Tongue (tissue), 2 donors: Measurements from ENCODE around the gene LNX2. TPM values are rescaled to one million over a fixed set of nuclear protein-coding genes. Genes with fewer than 3 reads are reported as not detected.
"Not testable (repeated sequence)": the region's sequence is repeated elsewhere in the genome, so short reads cannot be mapped to it uniquely, and the experiment has no call there.

ENCODE experiments used
- DNase-seq: peaks from one replicate; pipeline ENCODE4 v3.0.0-alpha.2; 2015
- total RNA-seq: library from RNA; depleted of rRNA; stranded (reverse); fragments of >200 nt; gene quantifications from one replicate; pipeline ENCODE4 v1.2.3, GENCODE V29; 2014

Gene LNX2
- total RNA-seq, 1 donor from 2014 or later, result 10.9 TPM

DNA sequence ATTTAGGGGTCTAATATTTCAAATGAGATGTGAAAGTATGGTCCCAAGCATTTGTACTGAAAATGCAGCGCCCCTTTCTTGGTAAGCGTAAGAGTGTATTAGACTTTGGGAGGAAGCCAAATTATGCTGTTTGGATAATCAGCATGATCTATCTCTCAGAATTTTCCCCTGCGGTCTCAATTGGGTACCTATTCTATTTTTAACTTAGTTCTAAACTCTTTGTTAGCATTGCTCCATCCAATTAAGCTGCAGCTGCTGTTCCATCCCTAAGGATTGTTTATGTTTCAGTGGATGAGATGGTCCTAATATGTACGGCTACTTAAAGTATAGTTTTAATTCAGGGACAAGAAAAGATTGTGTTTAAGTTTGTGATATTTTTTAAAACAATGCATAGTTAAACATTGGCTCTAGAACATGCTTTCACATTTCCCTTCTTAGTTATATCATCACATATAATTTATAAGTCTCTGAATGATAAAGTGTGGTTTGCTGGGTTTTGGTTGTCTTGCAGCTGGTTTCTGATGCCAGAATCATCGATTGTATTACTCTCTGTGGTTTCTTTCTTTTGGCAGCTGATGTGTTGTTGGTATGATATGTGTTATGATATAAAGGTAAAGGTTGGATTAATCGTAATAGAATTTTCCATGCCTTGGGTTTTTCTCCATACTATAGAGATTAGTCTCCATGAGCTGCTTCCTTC lies 16.4 kb upstream of the LNX2 start:
- DNase-seq, result peak; percentile 49

DNA sequence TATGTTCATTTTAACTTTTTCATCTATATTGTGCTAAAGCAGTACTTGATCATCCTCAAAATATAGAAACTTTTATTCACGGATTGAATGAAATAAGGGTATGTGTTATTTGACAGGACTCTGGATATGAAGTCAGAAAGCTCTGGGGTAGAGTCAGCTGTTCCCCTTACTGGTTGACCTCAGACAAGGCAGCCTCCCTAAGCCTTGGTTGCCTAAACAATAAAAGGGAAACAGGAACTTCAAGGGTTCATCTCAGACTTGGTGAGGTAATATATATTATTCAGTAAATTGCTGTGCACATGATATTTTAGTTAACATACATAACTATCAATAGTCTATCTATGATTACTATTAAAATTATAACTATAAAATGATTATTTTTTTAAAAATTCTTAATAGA lies 14.9 kb upstream of the LNX2 start:
- no peak for DNase-seq

DNA sequence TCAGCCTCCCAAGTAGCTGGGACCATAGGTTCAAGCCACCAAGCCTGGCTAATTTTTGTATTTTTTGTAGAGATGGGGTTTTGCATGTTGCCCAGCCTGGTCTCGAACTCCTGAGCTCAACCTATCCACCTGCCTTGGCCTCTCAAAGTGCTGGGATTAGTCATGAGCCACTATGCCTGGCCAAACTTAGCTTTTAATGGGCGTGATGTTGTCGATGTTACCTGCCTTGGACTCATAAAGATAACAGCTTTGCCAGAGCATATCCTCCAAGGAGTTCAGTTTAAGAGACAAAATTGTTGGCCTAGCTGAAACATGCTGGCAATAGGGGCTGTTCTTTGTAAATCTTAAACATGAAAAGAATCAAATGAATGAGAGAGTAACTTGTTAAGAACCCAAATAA lies 14.5 kb upstream of the LNX2 start:
- no peak for DNase-seq

DNA sequence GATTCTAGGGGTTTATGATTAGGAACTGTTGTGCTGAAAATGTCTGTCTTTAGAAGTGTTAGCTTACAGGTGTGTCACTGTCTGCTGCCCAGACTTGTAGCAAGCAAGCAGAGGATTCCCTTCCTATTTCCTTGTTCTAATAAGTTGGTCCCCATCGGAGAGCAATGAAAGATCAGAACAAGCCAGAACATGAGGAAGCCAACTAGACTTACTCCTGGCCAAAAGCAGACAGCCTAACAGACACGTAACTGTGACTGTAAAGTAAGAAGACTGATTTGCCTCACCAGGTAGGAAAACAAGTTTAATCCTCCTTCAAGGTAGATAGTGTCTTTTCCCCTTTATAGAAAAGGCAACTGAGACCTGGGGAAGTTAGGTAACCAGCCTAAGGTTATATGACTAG lies 13.9 kb upstream of the LNX2 start:
- peak; percentile 56 for DNase-seq

DNA sequence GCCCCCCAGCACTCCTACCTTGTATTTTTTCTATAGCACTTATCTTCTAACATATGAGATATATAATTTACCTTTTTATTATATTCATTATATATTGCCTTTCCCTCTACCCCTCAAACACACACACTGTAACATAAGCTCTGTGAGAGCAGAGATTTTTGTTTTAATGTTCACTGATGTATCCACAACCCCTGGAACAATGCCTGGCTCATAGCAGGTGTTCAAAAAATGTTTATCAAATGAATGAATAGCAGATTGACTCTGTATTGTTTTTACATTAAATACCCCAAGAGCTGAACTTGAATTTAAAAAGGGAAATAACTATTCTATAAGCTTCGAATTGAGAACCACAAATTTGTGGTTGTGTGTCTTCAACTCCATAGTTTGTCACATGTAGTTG lies 12.3 kb upstream of the LNX2 start:
- DNase-seq, result no peak

DNA sequence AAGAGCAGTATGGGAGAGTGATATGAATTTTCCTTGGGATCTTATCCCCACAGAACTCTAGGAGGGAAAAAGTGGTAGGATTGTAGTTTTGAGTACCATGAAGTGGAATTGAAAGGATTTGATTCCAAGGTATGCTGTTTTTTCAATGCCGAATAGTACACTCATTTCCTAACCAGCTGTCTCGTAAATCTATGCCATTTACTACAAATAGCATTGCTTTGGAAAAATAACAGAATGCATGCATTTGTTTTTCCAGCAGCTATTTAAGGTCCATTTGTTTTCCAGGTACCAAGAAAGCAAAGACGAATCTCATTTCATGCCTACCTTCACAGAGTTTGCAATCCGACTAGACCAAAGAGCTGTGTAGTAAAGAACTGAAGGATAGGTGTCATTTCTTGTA lies 11.9 kb upstream of the LNX2 start:
- no peak for DNase-seq

DNA sequence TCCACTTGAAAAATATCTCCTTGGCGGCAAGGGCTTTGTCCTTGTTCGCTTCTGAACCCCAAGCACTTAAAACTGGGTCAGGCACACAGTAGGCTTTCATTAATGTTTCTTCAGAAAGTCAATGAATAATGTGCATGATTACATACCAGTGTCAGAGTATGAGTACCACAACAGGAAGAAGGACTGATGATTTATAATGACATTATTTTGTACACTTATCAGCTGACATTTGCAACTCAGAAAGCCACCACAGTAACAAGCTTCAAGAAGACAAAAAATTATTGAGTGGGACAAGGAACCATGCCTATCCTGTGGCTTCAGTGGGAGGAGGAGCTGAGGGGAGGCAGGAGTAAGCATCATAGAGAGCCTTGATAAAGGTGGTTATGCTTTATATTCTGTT lies 11.3 kb upstream of the LNX2 start:
- DNase-seq, result no peak

DNA sequence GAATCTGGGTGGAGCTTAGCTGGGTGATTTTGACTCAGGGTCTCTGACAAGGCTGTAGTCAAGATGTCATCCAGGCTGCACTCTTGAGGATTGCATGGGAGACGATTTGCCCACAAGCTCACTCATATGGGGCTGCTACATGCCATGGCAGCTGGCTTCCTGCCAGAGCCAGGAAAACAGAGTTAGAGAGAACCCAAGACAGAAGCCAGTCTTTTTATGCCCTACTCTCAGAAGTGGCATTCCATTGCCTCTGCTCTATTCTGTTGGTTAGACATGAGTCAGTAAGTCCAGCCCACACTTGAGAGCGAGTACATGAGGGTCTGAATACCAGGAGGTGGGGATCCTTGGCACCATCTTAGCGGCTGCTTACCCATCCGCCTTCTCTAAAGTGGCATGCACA lies 10.8 kb upstream of the LNX2 start:
- DNase-seq, result no peak

DNA sequence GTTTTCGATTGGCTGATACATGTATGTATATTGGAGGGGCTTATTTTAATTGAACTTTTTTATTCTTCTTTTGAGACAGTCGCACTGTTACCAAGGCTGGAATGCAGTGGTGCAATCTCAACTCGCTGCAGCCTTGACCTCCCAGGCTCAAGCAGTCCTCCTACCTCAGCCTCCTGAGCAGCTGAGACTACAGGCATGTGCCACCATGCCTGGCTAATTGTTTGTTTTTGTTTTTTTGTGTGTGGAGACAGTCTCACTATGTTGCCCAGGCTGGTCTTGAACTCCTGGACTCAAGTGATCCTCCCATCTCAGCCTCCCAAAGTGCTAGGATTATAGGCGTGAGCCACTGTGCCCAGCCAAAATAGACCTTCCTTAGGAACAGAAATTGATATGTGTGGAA lies 8.4 kb upstream of the LNX2 start:
- not testable (repeated sequence) for DNase-seq

DNA sequence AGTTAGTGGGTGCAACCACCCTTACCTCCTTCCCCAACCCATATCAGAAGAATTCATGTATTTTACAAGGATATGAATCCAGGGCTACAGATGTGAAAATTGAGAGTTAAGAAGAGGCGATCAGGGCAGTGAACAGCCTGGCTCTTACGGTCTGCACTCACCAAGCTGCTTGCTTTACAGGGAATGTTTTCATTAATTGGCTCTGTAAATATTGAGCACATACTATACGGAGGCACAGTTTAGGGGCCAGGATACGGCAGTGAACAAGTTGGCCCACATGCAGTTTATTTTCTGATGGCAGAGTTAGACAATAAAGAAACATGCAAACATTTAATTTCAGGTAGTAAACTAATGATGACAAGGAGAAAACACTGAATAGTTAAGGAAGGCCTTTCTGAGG lies 7.8 kb upstream of the LNX2 start:
- no peak for DNase-seq

DNA sequence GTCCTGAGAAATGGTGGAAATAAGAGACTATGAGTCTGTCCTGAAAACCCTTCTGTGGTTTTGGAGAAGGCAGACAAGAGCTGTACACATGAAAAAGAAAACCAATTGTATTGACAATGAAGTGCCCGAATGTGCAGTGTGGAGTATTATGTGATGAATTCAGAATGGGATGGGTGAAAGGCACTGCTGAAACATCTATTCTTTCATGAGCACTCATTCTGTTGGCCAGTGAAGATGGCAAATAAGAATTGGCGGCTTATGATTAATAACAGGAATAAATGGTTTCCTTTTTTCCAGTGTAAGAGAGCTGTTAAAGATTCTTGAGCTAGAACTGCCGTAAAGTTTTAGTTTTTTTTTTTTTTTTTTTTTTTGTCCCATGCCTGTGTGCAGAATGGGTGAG lies 7.1 kb upstream of the LNX2 start:
- DNase-seq, result no peak

DNA sequence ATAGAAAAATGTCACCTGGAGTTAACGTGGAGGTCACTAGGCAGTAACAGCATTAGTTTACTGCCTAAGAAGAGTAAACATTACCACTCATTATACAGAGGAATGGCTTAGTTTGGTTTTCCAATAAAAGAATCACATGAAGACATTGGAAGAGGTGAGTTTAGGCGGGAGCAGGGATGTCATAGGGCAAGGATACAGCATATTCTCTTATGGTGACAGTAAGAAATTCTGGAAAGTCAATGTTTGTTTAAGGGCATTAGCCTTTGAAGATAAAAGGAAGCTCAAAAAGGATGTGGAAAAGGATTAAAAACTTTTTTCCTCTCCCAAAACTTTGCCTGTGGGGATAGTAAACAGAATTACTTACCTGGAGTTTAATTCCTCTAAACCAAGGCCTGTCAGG lies 5.5 kb upstream of the LNX2 start:
- DNase-seq, result no peak

DNA sequence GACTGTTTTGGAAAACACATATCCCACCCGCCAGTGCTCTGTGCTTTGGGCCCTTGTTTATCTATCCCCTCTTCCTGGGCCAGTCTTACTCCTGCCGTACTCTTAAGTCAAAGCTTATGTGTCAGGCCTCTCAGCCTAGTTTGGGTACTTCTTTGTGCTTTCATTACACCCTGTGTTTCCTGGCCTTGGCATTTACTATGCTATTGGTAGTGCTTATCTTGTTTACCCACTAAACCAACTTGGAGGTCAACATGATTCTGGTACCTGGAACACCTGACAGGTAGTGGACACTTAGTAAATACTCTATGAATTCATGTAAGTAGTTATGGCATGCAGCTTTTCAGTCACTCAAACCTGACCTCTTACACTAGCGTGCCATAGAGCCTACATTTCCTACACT lies 3.7 kb upstream of the LNX2 start:
- no peak for DNase-seq

DNA sequence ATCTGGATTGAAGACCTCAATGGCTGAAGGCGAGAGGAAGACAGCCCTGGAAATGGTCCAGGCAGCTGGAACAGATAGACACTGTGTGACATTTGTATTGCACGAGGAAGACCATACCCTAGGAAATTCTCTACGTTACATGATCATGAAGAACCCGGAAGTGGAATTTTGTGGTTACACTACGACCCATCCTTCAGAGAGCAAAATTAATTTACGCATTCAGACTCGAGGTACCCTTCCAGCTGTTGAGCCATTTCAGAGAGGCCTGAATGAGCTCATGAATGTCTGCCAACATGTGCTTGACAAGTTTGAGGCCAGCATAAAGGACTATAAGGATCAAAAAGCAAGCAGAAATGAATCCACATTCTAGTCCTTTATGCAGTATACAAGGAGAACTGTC lies 2.6 kb upstream of the LNX2 start:
- DNase-seq, result no peak

DNA sequence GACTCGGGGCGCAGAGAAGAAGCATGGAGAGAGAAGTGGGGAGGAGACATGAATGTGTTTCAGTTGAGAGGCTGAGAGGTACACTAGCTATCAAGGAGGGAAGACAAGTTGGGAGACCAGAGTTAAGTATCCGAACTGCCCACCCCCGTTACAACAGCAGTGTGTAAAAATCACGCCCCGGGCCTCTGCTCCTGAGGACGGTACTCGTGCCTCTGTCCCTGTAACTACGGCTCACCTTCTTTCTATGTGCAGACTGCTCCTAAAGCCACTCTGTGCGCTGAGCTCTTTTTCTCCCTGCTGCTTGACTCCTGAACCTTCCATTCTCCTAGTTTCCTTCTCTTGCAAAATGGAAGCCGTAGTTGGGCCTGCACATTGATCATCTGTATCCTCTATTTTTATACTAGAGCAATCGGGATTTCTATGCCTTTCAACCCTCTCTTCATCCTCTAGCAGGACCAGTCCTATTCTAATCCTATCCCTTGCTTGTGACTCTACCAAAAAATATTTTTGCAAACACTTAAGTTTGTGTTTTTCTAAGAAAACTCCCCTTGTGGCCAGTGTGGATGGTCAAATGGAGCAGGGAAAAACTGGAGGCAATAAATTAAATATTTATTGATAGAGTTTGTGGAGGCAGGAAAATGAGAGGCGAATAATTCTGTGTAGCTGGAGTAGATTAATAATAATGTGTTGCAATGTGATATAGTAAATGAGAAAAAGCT lies 1.9 kb upstream of the LNX2 start:
- no peak for DNase-seq

DNA sequence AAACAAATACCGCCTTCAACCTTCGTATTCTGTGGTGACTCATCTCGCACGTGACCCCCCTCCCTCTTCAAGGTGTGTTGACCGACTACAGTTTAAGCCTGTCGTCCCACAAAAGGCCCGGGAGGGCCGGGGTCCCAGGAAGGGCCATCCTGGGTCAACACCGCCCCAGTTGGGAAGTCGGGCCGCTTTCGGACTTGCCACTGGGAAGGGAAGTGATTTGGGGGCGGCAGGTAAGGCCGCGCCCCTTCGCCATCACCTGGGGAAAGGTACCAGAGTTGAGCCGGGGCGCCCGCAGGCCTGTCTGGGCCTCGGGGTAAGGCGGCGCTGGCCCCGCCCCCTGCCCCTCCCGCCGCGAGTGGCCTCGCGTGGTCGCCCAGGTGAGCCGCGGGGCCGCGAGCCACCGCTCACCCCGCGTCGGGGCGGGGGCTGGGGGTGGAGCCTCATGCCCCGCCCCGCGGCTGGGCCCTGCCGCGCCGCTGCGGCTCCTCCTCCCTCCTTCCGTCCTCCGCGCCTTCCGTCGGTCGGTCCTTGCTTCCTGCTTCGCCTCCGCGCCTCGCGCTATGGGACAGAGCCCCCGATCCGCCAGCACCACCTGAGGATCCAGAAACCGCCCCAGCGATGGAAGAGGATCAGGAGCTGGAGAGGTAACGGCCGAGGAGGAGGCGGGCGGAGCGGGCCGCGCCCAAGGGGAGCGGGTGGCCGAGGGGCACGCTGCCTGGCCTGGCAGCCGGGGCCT lies 1.2 kb upstream of the LNX2 start, which contains the start of gene POLR1D:
Gene POLR1D, plus strand, starts transcription at position 527 of the 736 bp plus-strand sequence. Its CDS starts 92 bp downstream, at position 619.
- peak; percentile 87 for DNase-seq

DNA sequence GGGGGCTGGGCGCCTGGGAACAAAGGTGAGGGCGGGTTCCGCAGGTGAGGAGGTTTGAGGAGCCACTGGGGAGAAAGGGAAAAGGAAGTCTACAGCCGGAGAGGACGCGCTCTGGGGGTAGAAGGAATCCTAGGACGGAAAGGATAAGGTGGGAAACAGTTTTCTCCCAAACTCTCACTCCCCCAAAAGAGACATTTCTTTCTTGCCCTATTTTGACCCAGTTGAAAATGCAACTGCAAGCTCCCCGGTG lies 712 bp upstream of the LNX2 start:
- DNase-seq, result peak; percentile 65

DNA sequence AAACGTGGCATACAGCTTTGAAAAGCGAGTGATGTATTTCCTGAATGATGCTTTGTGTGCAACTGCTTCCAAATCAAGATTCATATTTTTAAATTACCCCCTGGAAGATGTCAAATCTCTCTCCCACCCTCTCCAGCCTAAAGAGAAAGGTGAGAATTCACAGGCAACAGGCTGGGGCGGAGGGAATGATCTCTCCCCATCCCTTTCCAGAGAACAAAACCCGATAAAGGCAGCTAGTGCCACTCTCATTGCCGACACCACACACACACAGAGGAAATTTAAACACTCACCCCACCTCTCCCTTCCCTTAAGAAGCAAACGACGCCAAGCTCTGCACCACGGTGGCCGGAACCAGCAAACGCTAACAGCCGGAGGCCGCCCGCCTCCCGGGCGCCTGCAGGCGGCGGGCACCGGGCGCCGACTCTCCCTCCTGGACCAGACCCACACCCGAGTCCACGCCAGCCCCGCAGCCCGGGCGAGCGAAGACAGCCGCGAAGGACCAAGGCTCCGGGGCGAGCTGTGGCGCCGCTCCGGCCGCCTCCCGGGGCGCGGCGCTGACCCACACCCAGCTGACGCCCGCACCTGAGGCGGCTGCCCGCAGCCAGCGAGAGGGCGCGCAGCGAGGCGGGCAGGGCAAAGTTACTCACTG lies 477 bp downstream of the LNX2 start:
- no peak for DNase-seq

DNA sequence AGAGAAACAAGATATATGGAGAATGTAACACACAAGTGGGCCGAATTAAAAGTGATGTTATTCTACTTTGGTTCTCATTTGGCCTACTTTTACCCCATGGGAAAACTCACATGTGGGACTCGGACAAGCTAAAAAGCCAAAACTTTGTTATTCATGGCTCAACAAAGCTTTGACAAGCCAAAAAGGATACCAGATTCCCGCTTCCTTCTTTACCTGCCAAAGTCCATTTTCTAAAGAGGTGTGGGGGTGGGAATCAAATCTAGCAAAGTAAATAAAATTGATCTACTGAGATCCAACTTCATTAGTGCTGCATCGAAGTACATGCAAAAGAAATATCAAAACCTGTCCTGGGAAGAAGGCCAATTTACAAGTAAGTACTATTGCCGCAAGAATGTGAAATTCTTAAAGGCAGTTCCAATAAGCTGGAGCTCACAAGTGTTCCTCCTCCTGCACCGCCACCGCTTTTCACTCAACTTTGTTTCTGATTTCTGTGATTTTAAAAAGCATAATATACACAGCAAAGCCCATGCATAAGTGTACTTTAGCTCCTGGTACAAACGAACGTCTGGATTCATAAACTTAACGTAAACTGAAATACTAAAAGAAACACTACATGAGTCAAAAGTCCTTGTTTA lies 1.1 kb downstream of the LNX2 start:
- DNase-seq, result peak; percentile 36

DNA sequence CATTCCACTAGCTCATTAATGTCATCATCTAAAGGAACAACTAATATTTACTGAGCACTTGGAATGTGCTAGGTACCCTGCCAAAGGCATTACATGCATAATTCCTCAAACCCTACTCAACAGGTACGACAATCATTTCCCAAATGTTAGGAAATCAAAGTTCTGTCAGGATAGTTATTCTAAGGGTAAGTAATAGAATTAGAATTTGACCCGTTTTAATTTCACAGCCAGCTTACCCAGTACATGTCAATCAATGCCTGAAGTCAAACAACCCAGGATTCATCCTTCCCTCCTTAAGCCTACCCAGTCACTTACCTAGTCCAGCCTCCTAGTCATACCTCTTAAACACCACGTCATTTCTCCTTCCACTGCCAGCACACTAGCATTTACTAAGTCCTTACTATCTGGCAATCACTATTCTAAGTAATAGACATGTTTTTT lies 2.4 kb downstream of the LNX2 start:
- no peak for DNase-seq

DNA sequence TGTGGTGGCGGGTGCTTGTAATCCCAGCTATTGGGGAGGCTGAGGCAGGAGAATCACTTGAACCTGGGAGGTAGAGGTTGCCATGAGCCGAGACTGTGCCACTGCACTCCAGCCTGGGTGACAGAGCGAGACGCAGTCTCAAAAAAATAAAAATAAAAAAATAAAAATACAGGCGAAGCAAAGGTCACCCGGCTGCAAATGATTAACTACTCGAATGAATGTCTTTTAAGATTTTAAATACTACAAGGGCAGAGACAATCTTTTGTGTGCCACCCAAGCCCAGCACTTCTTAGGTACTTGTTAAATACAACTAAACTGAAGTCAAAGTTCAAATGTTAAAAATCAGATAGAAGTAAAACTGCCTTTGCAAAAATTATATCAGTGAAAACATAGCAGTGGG lies 6.7 kb downstream of the LNX2 start:
- DNase-seq, result no peak

DNA sequence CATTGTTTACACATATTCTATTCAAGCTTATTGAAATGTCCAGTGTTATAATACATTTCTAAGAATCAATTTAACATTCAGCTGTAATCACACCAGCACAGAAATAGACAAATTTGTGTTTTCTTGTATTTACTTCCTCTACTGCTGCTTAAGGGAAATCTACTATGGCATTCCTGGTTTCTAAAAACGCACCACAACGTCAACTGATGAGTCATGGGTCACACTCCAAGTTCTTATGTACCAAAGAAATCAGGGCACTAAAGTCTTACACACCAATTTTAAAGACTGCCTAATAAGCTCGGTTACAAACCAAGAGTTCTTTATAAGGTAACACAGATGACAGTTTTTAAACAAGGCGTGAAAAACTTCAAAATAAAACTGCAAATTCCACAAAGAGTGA lies 13.2 kb downstream of the LNX2 start:
- no peak for DNase-seq
